H9 (cell line): ENCODE measurements around the gene ELP6. TPM values are rescaled to one million over a fixed set of nuclear protein-coding genes. Genes with fewer than 3 reads are reported as not detected.

ENCODE experiments used
- DNase-seq: peaks from one replicate; pipeline ENCODE4 v3.0.0-alpha.2; 2017
- H2AFZ ChIP-seq: one replicate; pipeline ENCODE4 v1.6.1; 2013; ENCODE audit warnings: mild to moderate bottlenecking, low read length, control low read depth, moderate library complexity
- H2AK5ac ChIP-seq: 2 replicates; pipeline ENCODE4 v1.6.1; 2013; ENCODE audit warnings: low read length, control low read depth, mixed read lengths; ENCODE audit not compliant: insufficient read length
- H2BK120ac ChIP-seq: one replicate; pipeline ENCODE4 v1.6.1; 2013; ENCODE audit warnings: low read depth, mild to moderate bottlenecking, low read length, control low read depth, inconsistent platforms; ENCODE audit not compliant: poor library complexity, severe bottlenecking
- H2BK12ac ChIP-seq: 2 replicates; pipeline ENCODE4 v1.6.1; 2013; ENCODE audit warnings: low read length, control low read depth, mixed read lengths, low read depth; ENCODE audit not compliant: insufficient read length
- H2BK15ac ChIP-seq: 2 replicates; pipeline ENCODE4 v1.6.1; 2013; ENCODE audit warnings: low read depth, low read length, control low read depth
- H2BK20ac ChIP-seq: one replicate; pipeline ENCODE4 v1.6.1; 2013; ENCODE audit warnings: low read depth, mild to moderate bottlenecking, low read length, control low read depth, inconsistent platforms; ENCODE audit not compliant: poor library complexity, severe bottlenecking
- H2BK5ac ChIP-seq: 2 replicates; pipeline ENCODE4 v1.6.1; 2013; ENCODE audit warnings: low read length, control low read depth, mixed read lengths; ENCODE audit not compliant: insufficient read length
- H3K14ac ChIP-seq: 2 replicates; pipeline ENCODE4 v1.6.1; 2013; ENCODE audit warnings: low read length, control low read depth; ENCODE audit not compliant: insufficient read depth
- H3K18ac ChIP-seq: 2 replicates; pipeline ENCODE4 v1.6.1; 2013; ENCODE audit warnings: low read depth, mild to moderate bottlenecking, mixed read lengths, low read length, control low read depth; ENCODE audit not compliant: insufficient read length
- H3K23ac ChIP-seq: 2 replicates; pipeline ENCODE4 v1.6.1; 2013; ENCODE audit warnings: low read length, control low read depth, mixed read lengths, low read depth; ENCODE audit not compliant: insufficient read length
- H3K23me2 ChIP-seq: 2 replicates; pipeline ENCODE4 v1.6.1; 2013; ENCODE audit warnings: low read depth, mild to moderate bottlenecking, mixed read lengths, low read length, control low read depth; ENCODE audit not compliant: insufficient read length, poor library complexity, severe bottlenecking
- H3K27ac ChIP-seq: 2 replicates; pipeline ENCODE4 v1.5.1; 2013; ENCODE audit warnings: low read length, control low read depth, mixed read lengths, low read depth; ENCODE audit not compliant: insufficient read length
- H3K27me3 ChIP-seq: 2 replicates; pipeline ENCODE4 v1.6.1; 2013; ENCODE audit warnings: low read length, control low read depth, inconsistent platforms; ENCODE audit not compliant: insufficient read depth
- H3K4ac ChIP-seq: 2 replicates; pipeline ENCODE4 v1.6.1; 2013; ENCODE audit warnings: low read depth, mild to moderate bottlenecking, control low read depth, inconsistent platforms, low read length, moderate library complexity
- H3K4me1 ChIP-seq: 2 replicates; pipeline ENCODE4 v1.6.1; 2013; ENCODE audit warnings: low read length, control low read depth, inconsistent platforms; ENCODE audit not compliant: insufficient read depth
- H3K4me2 ChIP-seq: 2 replicates; pipeline ENCODE4 v1.6.1; 2013; ENCODE audit warnings: low read length, control low read depth, mixed read lengths; ENCODE audit not compliant: insufficient read length, insufficient read depth
- H3K56ac ChIP-seq: 2 replicates; pipeline ENCODE4 v1.6.1; 2013; ENCODE audit warnings: low read depth, mild to moderate bottlenecking, mixed read lengths, low read length, control low read depth; ENCODE audit not compliant: insufficient read length
- H3K79me1 ChIP-seq: 2 replicates; pipeline ENCODE4 v1.6.1; 2013; ENCODE audit warnings: low read depth, mild to moderate bottlenecking, moderate library complexity, low read length, control low read depth, inconsistent platforms; ENCODE audit not compliant: insufficient read depth, poor library complexity, severe bottlenecking
- H3K79me2 ChIP-seq: 2 replicates; pipeline ENCODE4 v1.6.1; 2013; ENCODE audit warnings: low read length, control low read depth, inconsistent platforms; ENCODE audit not compliant: insufficient read depth
- H3K9ac ChIP-seq: 2 replicates; pipeline ENCODE4 v1.6.1; 2013; ENCODE audit warnings: low read length, control low read depth, mixed read lengths; ENCODE audit not compliant: insufficient read length; ENCODE audit errors: extremely low read depth
- H3K9me3 ChIP-seq: one replicate; pipeline ENCODE4 v1.6.1; 2013; ENCODE audit warnings: low read depth, low read length, inconsistent platforms; ENCODE audit not compliant: control insufficient read depth
- H3T11ph ChIP-seq: one replicate; pipeline ENCODE4 v1.6.1; 2013; ENCODE audit warnings: mild to moderate bottlenecking, low read length, control low read depth, inconsistent platforms
- H4K20me1 ChIP-seq: one replicate; pipeline ENCODE4 v1.6.1; 2013; ENCODE audit not compliant: control insufficient read depth, insufficient read length, insufficient read depth
- H4K5ac ChIP-seq: 2 replicates; pipeline ENCODE4 v1.6.1; 2013; ENCODE audit warnings: low read depth, mild to moderate bottlenecking, mixed read lengths, low read length, control low read depth; ENCODE audit not compliant: insufficient read length
- H4K8ac ChIP-seq: replicated peaks from 2 replicates; pipeline ENCODE4 v1.6.1; 2013; ENCODE audit warnings: low read length, control low read depth, mixed read lengths, low read depth; ENCODE audit not compliant: insufficient read length
- H4K91ac ChIP-seq: 2 replicates; pipeline ENCODE4 v1.6.1; 2013; ENCODE audit warnings: low read depth, mild to moderate bottlenecking, moderate library complexity, mixed read lengths, low read length, control low read depth; ENCODE audit not compliant: insufficient read length
- H3K27ac Mint-ChIP-seq, 3 experiments: 2 replicates in 2 of 3; 3 replicates in 1 of 3; pipeline ENCODE4 v1.8.0; 2020 to 2021; ENCODE audit warnings: mixed read lengths in 3 of 3, mild to moderate bottlenecking in 1 of 3, moderate library complexity in 1 of 3
- H3K27me3 Mint-ChIP-seq: 2 replicates; pipeline ENCODE4 v1.8.0; 2021; ENCODE audit warnings: low read depth, mild to moderate bottlenecking, moderate library complexity, mixed read lengths
- H3K36me3 Mint-ChIP-seq, 3 experiments: 2 replicates in 2 of 3; 3 replicates in 1 of 3; pipeline ENCODE4 v1.8.0; 2020 to 2021; ENCODE audit warnings: low read depth in 3 of 3, mixed read lengths in 3 of 3; ENCODE audit not compliant: insufficient read depth in 1 of 3
- H3K4me1 Mint-ChIP-seq, 2 experiments: 2 replicates each; pipeline ENCODE4 v1.8.0; 2020; ENCODE audit warnings: mixed read lengths in 2 of 2
- H3K4me3 Mint-ChIP-seq, 2 experiments: 2 replicates in 1 of 2; 3 replicates in 1 of 2; pipeline ENCODE4 v1.8.0; 2020 to 2021; ENCODE audit warnings: mild to moderate bottlenecking in 2 of 2, mixed read lengths in 2 of 2, moderate library complexity in 1 of 2
- H3K9me3 Mint-ChIP-seq, 2 experiments: 2 replicates in 1 of 2; 3 replicates in 1 of 2; pipeline ENCODE4 v1.8.0; 2020; ENCODE audit warnings: mild to moderate bottlenecking in 2 of 2, mixed read lengths in 2 of 2, moderate library complexity in 1 of 2
- CTCF ChIP-seq: fragments of 200-600 bp; sonication (generic); conservative IDR thresholded peaks from 3 replicates; pipeline ENCODE4 v1.8.0; 2021; ENCODE audit warnings: antibody characterized with exemption, mild to moderate bottlenecking
- total RNA-seq: library from RNA; stranded (reverse); gene quantifications from 2 replicates; pipeline ENCODE4 v1.2.1, GENCODE V29; 2021

Gene ELP6
- total RNA-seq, 1 experiment from 2014 or later = 53.9 TPM

GRCh38 chr3:47456984-47457383 lies 56.5 kb downstream of the ELP6 start:
- no peak overlapping the region for H2BK15ac ChIP-seq
- no peak overlapping the region for H3K4me2 ChIP-seq
- no peak overlapping the region for H4K91ac ChIP-seq
- Mint-ChIP-seq H3K36me3 (peaks cover 13 to 16% (median 15%) of the 10 kb centered on the region in 3 experiments), H3K27ac (peak overlapping the region in 1 of 3 experiments; percentile 64; a peak in 2 of 7 replicates), H3K4me1 (peaks cover 0 to 2% of the 10 kb centered on the region in 2 experiments; a peak in 1 of 4 replicates), H3K4me3 (no peak overlapping the region), H3K9me3 (peaks cover 5 to 11% of the 10 kb centered on the region in 2 experiments; a peak in 4 of 5 replicates), H3K27me3 (no peaks in the 10 kb centered on the region)
- H2AFZ ChIP-seq = no peak overlapping the region
- no peaks in the 10 kb centered on the region for H4K20me1 ChIP-seq
- H3K9me3 ChIP-seq = no peaks in the 10 kb centered on the region
- H3K23me2 ChIP-seq = no peaks in the 10 kb centered on the region
- no peak for DNase-seq
- H3K9ac ChIP-seq = no peak overlapping the region
- H3K4ac ChIP-seq = no peak overlapping the region
- H3K27me3 ChIP-seq = no peaks in the 10 kb centered on the region
- no peak overlapping the region for H4K8ac ChIP-seq
- H3K4me1 ChIP-seq = no peaks in the 10 kb centered on the region
- no peak overlapping the region for H3K18ac ChIP-seq
- no peak overlapping the region for H3K23ac ChIP-seq
- H2BK20ac ChIP-seq = no peak overlapping the region
- H3K56ac ChIP-seq = no peak overlapping the region
- H4K5ac ChIP-seq = no peak overlapping the region
- no peak overlapping the region for H2BK5ac ChIP-seq
- peaks cover 10% of the 10 kb centered on the region for H3K79me1 ChIP-seq
- no peak overlapping the region for H3K27ac ChIP-seq
- no peak for TF ChIP-seq CTCF
- H3K79me2 ChIP-seq = peaks cover 5% of the 10 kb centered on the region; the same call in 1 of the 2 replicates
- no peak overlapping the region for H2AK5ac ChIP-seq
- H3K14ac ChIP-seq = no peak overlapping the region
- no peak overlapping the region for H2BK12ac ChIP-seq
- H2BK120ac ChIP-seq = no peak overlapping the region
- H3T11ph ChIP-seq = no peak overlapping the region
